Uterus (tissue), 4 donors: ENCODE results near the gene SLC22A7. TPM values are rescaled to one million over a fixed set of nuclear protein-coding genes. Genes with fewer than 3 reads are reported as not detected.

Experiments
- DNase-seq, 2 donors: peaks; one replicate each; pipeline ENCODE4 v3.0.0-alpha.2; 2019 to 2020
- H3K27ac ChIP-seq, 2 donors: fragments of 200-600 bp; sonication (generic); 1 replicate in 1 of 2; 2 replicates in 1 of 2; pipeline ENCODE4 v1.5.1; 2016 to 2018
- H3K27me3 ChIP-seq, 2 donors: fragments of 200-600 bp; sonication (generic); one replicate each; pipeline ENCODE4 v1.5.1; 2018 to 2019; ENCODE audit warnings: control low read depth in 1 of 2
- H3K36me3 ChIP-seq, 2 donors: fragments of 200-600 bp; sonication (generic); one replicate each; pipeline ENCODE4 v1.5.1; 2019; ENCODE audit warnings: control low read depth in 1 of 2
- H3K4me1 ChIP-seq, 2 donors: fragments of 200-600 bp; sonication (generic); one replicate each; pipeline ENCODE4 v1.5.1; 2018 to 2019; ENCODE audit warnings: control low read depth in 1 of 2
- H3K4me3 ChIP-seq, 2 donors: fragments of 200-600 bp; sonication (generic); 1 replicate in 1 of 2; 2 replicates in 1 of 2; pipeline ENCODE4 v1.5.1; 2018 to 2019; ENCODE audit warnings: mild to moderate bottlenecking in 1 of 2
- H3K9me3 ChIP-seq, 2 donors: fragments of 200-600 bp; sonication (generic); one replicate each; pipeline ENCODE4 v1.5.1; 2019; ENCODE audit warnings: control low read depth in 1 of 2
- POLR2A ChIP-seq, 2 donors: fragments of 450-650 bp; IDR thresholded peaks; one replicate each; pipeline ENCODE4 v1.6.1; 2016; ENCODE audit warnings: antibody characterized with exemption in 2 of 2, mild to moderate bottlenecking in 1 of 2, moderate library complexity in 1 of 2
- intact Hi-C: fragments of 100-400 bp; cut with DNase I; formaldehyde crosslinking; loops from one replicate; pipeline ENCODE4 v1.15.1; 2023; ENCODE audit warnings: low total_unique reads
- total RNA-seq, 4 donors: library from RNA; depleted of rRNA in 3 of 4; stranded (reverse); fragments of >200 nt in 3 of 4; gene quantifications; one replicate each; pipeline versions ENCODE4 v1.1.0 to v1.2.4, GENCODE V29; 2014 to 2023
- TF ChIP-seq, protein P1 (sequence below), 4 experiments: fragments of 200-600 bp in 2 of 4; fragments of 450-650 bp in 2 of 4; sonication (generic) in 2 of 4; IDR thresholded peaks; one replicate each; pipeline ENCODE4 v1.5.1; 2016 to 2019; ENCODE audit warnings: antibody characterized with exemption in 4 of 4, mild to moderate bottlenecking in 2 of 4, moderate library complexity in 1 of 4
- donor health status: DM: yes; HTN: yes; CAD: no.

Gene SLC22A7
- total RNA-seq, 4 donors from 2014 or later: not detected

DNA sequence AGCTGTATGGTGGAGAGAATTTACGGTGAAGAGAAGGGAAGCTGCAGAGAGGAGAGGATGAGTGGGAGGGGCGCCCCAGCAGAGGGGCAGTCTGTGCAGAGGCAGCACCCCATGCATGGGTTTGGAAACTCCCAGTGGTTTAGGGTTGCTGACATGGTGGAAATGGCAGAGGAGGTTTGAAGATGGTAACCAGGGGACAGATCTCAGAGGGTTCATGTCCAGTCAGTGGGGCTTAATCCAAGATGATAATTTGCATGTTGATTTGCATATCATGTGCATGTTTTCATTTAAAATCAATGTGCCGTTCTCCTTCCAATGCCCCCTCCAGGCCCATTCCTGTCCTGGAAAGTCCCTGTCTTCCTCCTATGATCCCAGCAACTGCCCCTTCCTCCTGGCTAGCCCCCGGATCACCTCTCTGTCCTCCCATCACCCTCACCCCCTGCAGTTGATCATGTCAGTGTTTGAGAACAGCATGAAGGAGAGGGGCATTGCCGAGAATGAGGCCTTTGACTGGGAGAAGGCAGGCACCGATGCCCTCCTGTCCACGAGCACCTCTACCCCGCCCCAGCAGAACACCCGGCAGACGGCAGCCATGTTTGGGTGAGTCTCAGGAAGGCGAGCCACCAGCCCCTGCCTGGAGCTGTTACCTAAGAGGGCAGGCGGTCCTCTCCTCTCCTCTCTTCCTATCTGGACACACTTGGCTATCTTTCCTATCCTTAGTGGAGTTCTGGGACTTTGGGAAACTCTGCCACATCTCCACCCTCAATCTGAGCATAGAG is 40.5 kb upstream of the SLC22A7 start:
- no peak overlapping the region for H3K4me3 ChIP-seq
- H3K36me3 ChIP-seq: no peaks in the 10 kb centered on the region
- H3K27me3 ChIP-seq: no peaks in the 10 kb centered on the region
- H3K4me1 ChIP-seq: no peaks in the 10 kb centered on the region
- DNase-seq: no peak
- intact Hi-C loops: no loop called here
- no peaks in the 10 kb centered on the region for H3K9me3 ChIP-seq
- no peak for TF ChIP-seq POLR2A (IDR thresholded peaks at IDR 0.05)
- TF ChIP-seq, protein P1, sequence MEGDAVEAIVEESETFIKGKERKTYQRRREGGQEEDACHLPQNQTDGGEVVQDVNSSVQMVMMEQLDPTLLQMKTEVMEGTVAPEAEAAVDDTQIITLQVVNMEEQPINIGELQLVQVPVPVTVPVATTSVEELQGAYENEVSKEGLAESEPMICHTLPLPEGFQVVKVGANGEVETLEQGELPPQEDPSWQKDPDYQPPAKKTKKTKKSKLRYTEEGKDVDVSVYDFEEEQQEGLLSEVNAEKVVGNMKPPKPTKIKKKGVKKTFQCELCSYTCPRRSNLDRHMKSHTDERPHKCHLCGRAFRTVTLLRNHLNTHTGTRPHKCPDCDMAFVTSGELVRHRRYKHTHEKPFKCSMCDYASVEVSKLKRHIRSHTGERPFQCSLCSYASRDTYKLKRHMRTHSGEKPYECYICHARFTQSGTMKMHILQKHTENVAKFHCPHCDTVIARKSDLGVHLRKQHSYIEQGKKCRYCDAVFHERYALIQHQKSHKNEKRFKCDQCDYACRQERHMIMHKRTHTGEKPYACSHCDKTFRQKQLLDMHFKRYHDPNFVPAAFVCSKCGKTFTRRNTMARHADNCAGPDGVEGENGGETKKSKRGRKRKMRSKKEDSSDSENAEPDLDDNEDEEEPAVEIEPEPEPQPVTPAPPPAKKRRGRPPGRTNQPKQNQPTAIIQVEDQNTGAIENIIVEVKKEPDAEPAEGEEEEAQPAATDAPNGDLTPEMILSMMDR (IDR thresholded peaks at IDR 0.05): no peak
- H3K27ac ChIP-seq: no peak overlapping the region

DNA sequence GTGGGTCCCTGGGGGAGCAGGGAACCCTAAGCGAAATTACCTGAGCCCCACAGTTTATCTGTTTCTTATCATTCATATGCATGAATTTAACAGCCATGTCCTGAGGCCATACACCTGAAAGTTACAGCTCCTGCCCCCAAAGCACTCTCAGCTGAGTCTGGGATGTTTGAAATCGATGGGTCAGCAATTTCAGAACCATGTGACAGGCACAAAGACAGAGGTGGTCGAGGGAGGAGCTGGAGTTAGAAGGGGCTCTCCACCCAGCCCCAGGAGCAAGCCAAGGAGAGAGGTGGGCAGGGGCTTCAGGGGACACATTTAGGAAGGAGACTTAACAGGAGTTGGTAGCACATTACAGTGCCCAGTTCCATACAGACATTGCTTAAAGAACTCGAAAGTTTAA is 39.9 kb upstream of the SLC22A7 start:
- Histone ChIP-seq H3K9me3 (no peaks in the 10 kb centered on the region), H3K27ac (no peak overlapping the region), H3K36me3 (no peaks in the 10 kb centered on the region), H3K4me1 (no peaks in the 10 kb centered on the region), H3K4me3 (no peak overlapping the region), H3K27me3 (no peaks in the 10 kb centered on the region)
- intact Hi-C loops: no loop called here
- TF ChIP-seq POLR2A (IDR thresholded peaks at IDR 0.05): no peak
- TF ChIP-seq, protein P1 (IDR thresholded peaks at IDR 0.05): no peak
- DNase-seq: no peak

DNA sequence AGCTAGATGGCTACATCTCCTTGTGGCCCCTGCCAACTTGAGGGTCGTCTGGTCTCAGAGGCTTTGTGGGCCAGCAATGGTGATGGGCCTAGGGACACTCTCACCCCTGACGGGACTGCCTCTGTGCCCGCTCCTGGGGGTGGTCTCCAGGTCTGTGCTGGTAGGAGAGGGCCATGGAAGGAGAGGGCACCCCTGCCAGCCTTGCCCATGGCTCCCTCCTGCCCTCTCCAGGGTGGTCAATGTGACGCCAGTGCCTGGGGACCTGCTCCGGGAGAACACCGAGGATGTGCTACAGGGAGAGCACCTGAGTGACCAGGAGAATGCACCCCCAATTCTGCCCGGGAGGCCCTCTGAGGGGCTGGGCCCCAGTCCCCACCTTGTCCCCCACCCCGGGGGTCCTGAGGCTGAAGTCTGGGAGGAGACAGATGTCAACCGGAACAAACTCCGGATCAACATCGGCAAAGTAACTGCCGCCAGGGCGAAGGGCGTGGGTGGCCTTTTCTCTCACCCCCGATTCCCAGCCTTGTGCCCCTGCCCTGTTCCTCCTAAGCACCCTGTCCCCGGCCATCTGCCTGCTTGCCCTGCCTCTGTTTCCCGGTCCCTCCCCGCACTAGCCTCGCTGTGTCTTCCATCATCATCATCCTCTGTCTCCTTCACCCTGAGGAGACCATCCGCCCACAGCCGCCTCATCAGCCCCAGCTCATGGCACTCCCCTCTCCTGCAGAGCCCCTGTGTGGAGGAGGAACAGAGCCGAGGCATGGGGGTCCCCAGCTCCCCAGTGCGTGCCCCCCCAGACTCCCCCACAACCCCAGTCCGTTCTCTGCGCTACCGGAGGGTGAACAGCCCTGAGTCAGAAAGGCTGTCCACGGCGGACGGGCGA is 39.0 kb upstream of the SLC22A7 start:
- Histone ChIP-seq H3K27ac (no peak overlapping the region), H3K36me3 (no peaks in the 10 kb centered on the region), H3K27me3 (no peaks in the 10 kb centered on the region), H3K9me3 (no peaks in the 10 kb centered on the region), H3K4me3 (no peak overlapping the region), H3K4me1 (no peaks in the 10 kb centered on the region)
- intact Hi-C loops: no loop called here
- no peak for TF ChIP-seq POLR2A (IDR thresholded peaks at IDR 0.05)
- TF ChIP-seq, protein P1 (IDR thresholded peaks at IDR 0.05): no peak
- DNase-seq: no peak

DNA sequence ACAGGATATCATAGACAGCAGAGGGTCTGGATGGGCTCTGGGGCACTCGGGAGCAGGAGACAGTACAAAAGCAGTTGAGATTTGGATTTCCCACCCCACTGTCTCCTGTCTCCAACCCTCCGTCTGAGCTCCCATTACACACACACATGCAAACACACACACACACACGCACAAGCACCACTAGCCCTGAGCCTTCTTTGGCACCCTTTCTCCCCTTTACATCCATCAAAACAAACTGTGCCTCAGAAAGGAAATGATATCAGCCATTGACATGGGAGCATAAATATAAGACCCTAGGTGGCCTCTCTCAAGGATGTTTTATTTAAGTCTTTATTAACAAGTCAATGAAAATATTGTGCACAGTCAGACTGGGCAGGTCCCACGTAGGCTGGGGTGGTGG is 37.3 kb upstream of the SLC22A7 start:
- no peaks in the 10 kb centered on the region for H3K27me3 ChIP-seq
- H3K9me3 ChIP-seq: no peaks in the 10 kb centered on the region
- no peak overlapping the region for H3K4me3 ChIP-seq
- no peak overlapping the region for H3K27ac ChIP-seq
- TF ChIP-seq POLR2A (IDR thresholded peaks at IDR 0.05): no peak
- TF ChIP-seq, protein P1 (IDR thresholded peaks at IDR 0.05): no peak
- H3K36me3 ChIP-seq: no peaks in the 10 kb centered on the region
- no peak for DNase-seq
- H3K4me1 ChIP-seq: no peaks in the 10 kb centered on the region
- intact Hi-C loops: no loop called here

DNA sequence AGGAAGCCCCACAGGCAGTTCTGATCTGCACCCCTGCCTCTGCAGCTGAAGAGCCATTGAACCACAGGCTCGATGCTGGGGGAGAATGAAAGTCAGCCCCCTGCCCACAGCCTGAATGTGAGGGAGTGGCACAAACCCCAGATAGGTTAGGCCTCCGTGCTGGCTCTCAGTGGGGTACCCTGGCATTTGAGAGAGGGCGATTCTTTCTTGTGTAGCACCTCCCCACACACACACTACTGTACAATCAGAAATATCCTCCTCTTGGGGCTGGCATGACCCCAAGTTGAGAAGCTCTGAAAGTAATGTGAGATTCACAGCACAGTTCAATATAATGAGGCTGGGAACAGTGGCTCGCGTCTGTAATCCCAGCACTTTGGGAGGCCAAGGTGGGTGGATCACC is 36.9 kb upstream of the SLC22A7 start:
- no peaks in the 10 kb centered on the region for H3K4me1 ChIP-seq
- no peaks in the 10 kb centered on the region for H3K36me3 ChIP-seq
- no peaks in the 10 kb centered on the region for H3K9me3 ChIP-seq
- H3K27ac ChIP-seq: no peak overlapping the region
- DNase-seq: no peak
- intact Hi-C loops: no loop called here
- no peak overlapping the region for H3K4me3 ChIP-seq
- TF ChIP-seq, protein P1 (IDR thresholded peaks at IDR 0.05): no peak
- no peak for TF ChIP-seq POLR2A (IDR thresholded peaks at IDR 0.05)
- no peaks in the 10 kb centered on the region for H3K27me3 ChIP-seq
